ENCODE measurements around the gene CCL22. TPM values are rescaled to one million over a fixed set of nuclear protein-coding genes. Genes with fewer than 3 reads are reported as not detected.

Gene CCL22
- total RNA-seq, 4 donors from 2014 or later = 0.40 to 3.3 TPM; not detected in 2

- H3K36me3 ChIP-seq = no peaks in the 10 kb centered on the region
- DNase-seq = no peak
- no peak overlapping the region for H3K27ac ChIP-seq
- H3K4me1 ChIP-seq = peaks cover 0 to 12% (median 4%) of the 10 kb centered on the region in 4 donors
- H3K27me3 ChIP-seq = no peaks in the 10 kb centered on the region
- H3K4me3 ChIP-seq = no peak overlapping the region
- no peaks in the 10 kb centered on the region for H3K9me3 ChIP-seq
- TF ChIP-seq POLR2A (IDR thresholded peaks at IDR 0.05) (no peak), CTCF (IDR thresholded peaks at IDR 0.05) (no peak)
Measured at GRCh38 chr16:57355898-57356414, 2.6 kb upstream of the CCL22 start.

- no peak for DNase-seq
- H3K4me1 ChIP-seq = peaks cover 0 to 12% (median 4%) of the 10 kb centered on the region in 4 donors
- H3K27ac ChIP-seq = no peak overlapping the region
- no peaks in the 10 kb centered on the region for H3K36me3 ChIP-seq
- H3K27me3 ChIP-seq = no peaks in the 10 kb centered on the region
- H3K4me3 ChIP-seq = no peak overlapping the region
- H3K9me3 ChIP-seq = no peaks in the 10 kb centered on the region
- TF ChIP-seq CTCF (IDR thresholded peaks at IDR 0.05) (no peak), POLR2A (IDR thresholded peaks at IDR 0.05) (no peak)
Measured at GRCh38 chr16:57356547-57356946, 2.0 kb upstream of the CCL22 start.

- TF ChIP-seq CTCF (IDR thresholded peaks at IDR 0.05) = no peak
- no peak for TF ChIP-seq POLR2A (IDR thresholded peaks at IDR 0.05)
- peaks cover 0 to 12% (median 4%) of the 10 kb centered on the region in 4 donors for H3K4me1 ChIP-seq
- H3K36me3 ChIP-seq = no peaks in the 10 kb centered on the region
- no peaks in the 10 kb centered on the region for H3K9me3 ChIP-seq
- H3K4me3 ChIP-seq = no peak overlapping the region
- peak in 2 of 3 donors; percentile 37 to 52 for DNase-seq
- H3K27me3 ChIP-seq = no peaks in the 10 kb centered on the region
- peak overlapping the region in 1 of 4 donors; percentile 13 for H3K27ac ChIP-seq
Measured at GRCh38 chr16:57357330-57358085, 1.1 kb upstream of the CCL22 start.

- Histone ChIP-seq H3K4me3 (no peak overlapping the region), H3K27ac (peak overlapping the region in 1 of 4 donors; percentile 13), H3K36me3 (no peaks in the 10 kb centered on the region), H3K4me1 (peaks cover 0 to 12% (median 4%) of the 10 kb centered on the region in 4 donors), H3K27me3 (no peaks in the 10 kb centered on the region), H3K9me3 (no peaks in the 10 kb centered on the region)
- no peak for TF ChIP-seq CTCF (IDR thresholded peaks at IDR 0.05)
- TF ChIP-seq POLR2A (IDR thresholded peaks at IDR 0.05) = no peak
- peak in 1 of 3 donors; percentile 38 for DNase-seq
Measured at GRCh38 chr16:57358086-57358420, 530 bp upstream of the CCL22 start.

- TF ChIP-seq CTCF (IDR thresholded peaks at IDR 0.05) = no peak
- TF ChIP-seq POLR2A (IDR thresholded peaks at IDR 0.05) = no peak
- peaks cover 0 to 12% (median 4%) of the 10 kb centered on the region in 4 donors for H3K4me1 ChIP-seq
- no peak for DNase-seq
Measured at GRCh38 chr16:57360321-57360935, 1.8 kb downstream of the CCL22 start.

More at GRCh38 chr16:57360321-57360935, 1.8 kb downstream of the CCL22 start:
- Histone ChIP-seq H3K9me3 (no peaks in the 10 kb centered on the region), H3K27me3 (no peaks in the 10 kb centered on the region), H3K27ac (no peak overlapping the region), H3K4me3 (no peak overlapping the region), H3K36me3 (no peaks in the 10 kb centered on the region)
